ENCODE results near the gene SYT12. TPM values are rescaled to one million over a fixed set of nuclear protein-coding genes. Genes with fewer than 3 reads are reported as not detected.
A peak's percentile ranks its signal among the peaks of the same experiment; 100 is the strongest.

SYT12 gene
- under 1 TPM in 1 of 2 donors, not detected in 1; 0.61 TPM for total RNA-seq
- polyA plus RNA-seq (ENCODE audit: insufficient read length in 6 of 6), result under 1 TPM; 0.06 to 0.50 (median 0.10) TPM
- long read RNA-seq, donor 1, result 0 reads
- long read RNA-seq, donor 2, result 0 reads
- long read RNA-seq, donor 3, result 0 reads
- long read RNA-seq, donor 4, result 0 reads
- long read RNA-seq, donor 5, result 0 reads
- long read RNA-seq, donor 6, result 0 reads
- long read RNA-seq, donor 7, result 0 reads
- long read RNA-seq, donor 8, result 0 reads
- long read RNA-seq, donor 9, result 0 reads
- long read RNA-seq, donor 10, result 0 reads
- long read RNA-seq, donor 11, partial matches to known transcripts, result 0 of 2 reads
- long read RNA-seq, donor 11, other reads (novel, unspliced or antisense), result 0 of 2 reads
- long read RNA-seq, donor 12, result 0 reads

GRCh38 chr11:67022961-67023956, at the start of gene SYT12:
Gene SYT12, plus strand, starts transcription at chr11:67023134. Its CDS starts 7,011 bp downstream, at chr11:67030145.
- no peaks in the 10 kb centered on the region for H3K36me3 ChIP-seq
- no peaks in the 10 kb centered on the region for H3K9me3 ChIP-seq
- intact Hi-C loops (cut with DNase I), result no loop called here
- TF ChIP-seq CTCF (IDR thresholded peaks at IDR 0.05), result no peak
- peak in 1 of 4 donors; percentile 12 for DNase-seq
- H3K27ac ChIP-seq, result no peak within 1 kb of the TSS
- H3K4me1 ChIP-seq, result peaks cover 12 to 21% of the 10 kb centered on the region in 2 donors
- H3K27me3 ChIP-seq, result peaks cover 20 to 62% of the 10 kb centered on the region in 2 donors
- peak; percentile 25 for ATAC-seq
- peak within 1 kb of the TSS; percentile 11 to 18 for H3K4me3 ChIP-seq

- Histone ChIP-seq H3K27me3 (peaks cover 0 to 13% of the 10 kb centered on the region in 2 donors), H3K4me1 (peaks cover 11 to 16% of the 10 kb centered on the region in 2 donors), H3K36me3 (no peaks in the 10 kb centered on the region), H3K4me3 (no peak overlapping the region), H3K9me3 (peaks cover 0 to 6% of the 10 kb centered on the region in 2 donors), H3K27ac (no peak overlapping the region)
- no peak for TF ChIP-seq CTCF (IDR thresholded peaks at IDR 0.05)
- DNase-seq, result no peak
- ATAC-seq, result no peak
- intact Hi-C loops (cut with DNase I), result no loop called here
Measured at GRCh38 chr11:66973956-66974580, 48.9 kb upstream of the SYT12 start.

GRCh38 chr11:66974724-66975404, 48.1 kb upstream of the SYT12 start, which contains the start of gene C11orf86:
Gene C11orf86, plus strand, starts transcription at chr11:66975304. Its CDS starts 59 bp downstream, at chr11:66975363.
- DNase-seq (no peak), ATAC-seq (no peak)
- Histone ChIP-seq H3K27ac (no peak within 1 kb of the TSS), H3K27me3 (peaks cover 0 to 13% of the 10 kb centered on the region in 2 donors), H3K4me3 (no peak within 1 kb of the TSS), H3K4me1 (peaks cover 11 to 14% of the 10 kb centered on the region in 2 donors), H3K36me3 (no peaks in the 10 kb centered on the region), H3K9me3 (peaks cover 0 to 14% of the 10 kb centered on the region in 2 donors)
- TF ChIP-seq CTCF (IDR thresholded peaks at IDR 0.05), result no peak
- intact Hi-C loops (cut with DNase I), result no loop called here

- TF ChIP-seq CTCF (IDR thresholded peaks at IDR 0.05), result no peak
- H3K27ac ChIP-seq, result no peak overlapping the region
- H3K4me1 ChIP-seq, result peaks cover 7 to 8% of the 10 kb centered on the region in 2 donors
- H3K4me3 ChIP-seq, result no peak overlapping the region
- H3K27me3 ChIP-seq, result peaks cover 0 to 13% of the 10 kb centered on the region in 2 donors
- H3K36me3 ChIP-seq, result no peaks in the 10 kb centered on the region
- ATAC-seq (no peak), DNase-seq (no peak)
- intact Hi-C loops (cut with DNase I), result no loop called here
- peaks cover 0 to 14% of the 10 kb centered on the region in 2 donors for H3K9me3 ChIP-seq
Measured at GRCh38 chr11:66975405-66976027, 47.4 kb upstream of the SYT12 start.

Measured in left lung (tissue), 14 donors.